Measurements from ENCODE around the gene SAC3D1. TPM values are rescaled to one million over a fixed set of nuclear protein-coding genes. Genes with fewer than 3 reads are reported as not detected.

The SAC3D1 gene
- total RNA-seq, 2 experiments from 2014 or later: 35.9 to 40.5 TPM

DNA sequence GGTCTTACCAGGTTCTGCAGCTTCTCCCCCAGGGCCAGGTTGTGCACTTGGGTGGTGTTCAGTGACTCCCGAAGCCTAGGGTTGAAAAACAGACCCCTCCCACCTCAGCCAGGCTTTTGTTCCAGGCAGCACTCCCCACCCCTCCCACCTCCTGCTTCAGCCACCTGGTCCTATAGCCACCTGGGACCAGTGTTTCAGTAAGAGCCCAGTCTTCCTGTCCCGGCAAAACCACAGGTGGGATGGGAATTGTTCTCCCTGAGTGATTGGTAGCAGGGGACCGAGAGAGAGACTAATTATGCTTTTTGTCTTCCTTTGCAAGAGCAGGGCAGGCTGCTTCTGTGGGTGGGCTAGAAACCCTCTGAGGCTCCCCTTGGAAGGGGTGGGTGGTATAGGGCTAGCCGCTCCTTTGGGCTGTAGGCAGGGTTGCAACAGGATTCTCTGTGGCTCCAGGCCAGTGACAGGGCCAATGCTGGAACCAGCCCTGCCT, 25.8 kb downstream of the SAC3D1 start:
- H3K9me3 Mint-ChIP-seq: no peaks in the 10 kb centered on the region
- peaks cover 1% of the 10 kb centered on the region for H3K4me1 Mint-ChIP-seq
- CTCF ChIA-PET: no interaction called here
- no peak overlapping the region for H3K4me3 Mint-ChIP-seq
- H3K27ac Mint-ChIP-seq: no peak overlapping the region
- no peaks in the 10 kb centered on the region for H3K36me3 Mint-ChIP-seq (ENCODE audit: low read depth)
- no peaks in the 10 kb centered on the region for H3K27me3 Mint-ChIP-seq
- no peak for DNase-seq
- POLR2A ChIA-PET: no interaction called here

DNA sequence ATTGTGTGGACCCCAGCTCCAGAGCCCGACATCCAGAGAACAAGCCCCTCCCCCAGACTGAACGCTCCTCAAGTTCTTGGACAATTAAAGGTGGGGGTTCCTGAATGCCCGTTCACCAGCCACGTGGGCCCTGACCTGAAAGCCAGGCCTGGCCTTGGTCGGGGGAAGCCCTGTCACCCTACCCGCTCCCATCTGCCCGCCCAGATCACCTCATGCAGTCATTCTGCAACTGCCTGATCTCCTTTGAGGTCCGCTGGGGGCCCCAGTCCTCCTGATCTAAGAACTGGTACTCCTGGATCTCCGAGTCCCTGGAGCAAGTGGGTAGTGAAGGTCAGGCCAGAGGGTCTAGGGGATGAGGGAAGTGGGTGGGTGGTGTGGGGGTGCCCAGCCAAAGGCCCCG, 26.4 kb downstream of the SAC3D1 start:
- no peaks in the 10 kb centered on the region for H3K27me3 Mint-ChIP-seq
- H3K4me3 Mint-ChIP-seq: no peak overlapping the region
- H3K4me1 Mint-ChIP-seq: peaks cover 1% of the 10 kb centered on the region
- no peaks in the 10 kb centered on the region for H3K36me3 Mint-ChIP-seq (ENCODE audit: low read depth)
- no peak overlapping the region for H3K27ac Mint-ChIP-seq
- H3K9me3 Mint-ChIP-seq: no peaks in the 10 kb centered on the region
- DNase-seq: no peak
- CTCF ChIA-PET: no interaction called here
- POLR2A ChIA-PET: no interaction called here

DNA sequence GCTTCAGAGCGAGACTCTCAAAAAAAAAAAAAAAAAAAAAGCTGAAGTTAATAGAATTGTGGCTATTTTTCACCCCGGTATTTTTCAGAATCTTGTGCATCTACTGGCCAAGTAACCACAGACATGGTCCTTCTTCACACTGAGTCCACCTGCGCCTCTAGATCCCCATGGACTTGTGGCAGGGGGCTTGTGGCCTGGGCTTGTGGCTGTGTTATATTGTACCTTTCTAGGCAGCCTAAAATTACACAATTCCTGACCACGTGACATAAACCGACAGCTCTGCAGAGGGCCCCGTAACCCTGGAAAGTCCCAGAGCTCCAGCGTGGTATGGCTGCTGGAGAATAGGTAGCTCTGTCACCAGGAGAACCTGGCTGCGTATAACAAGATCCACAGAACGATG, 28.2 kb downstream of the SAC3D1 start:
- no peak overlapping the region for H3K4me3 Mint-ChIP-seq

DNA sequence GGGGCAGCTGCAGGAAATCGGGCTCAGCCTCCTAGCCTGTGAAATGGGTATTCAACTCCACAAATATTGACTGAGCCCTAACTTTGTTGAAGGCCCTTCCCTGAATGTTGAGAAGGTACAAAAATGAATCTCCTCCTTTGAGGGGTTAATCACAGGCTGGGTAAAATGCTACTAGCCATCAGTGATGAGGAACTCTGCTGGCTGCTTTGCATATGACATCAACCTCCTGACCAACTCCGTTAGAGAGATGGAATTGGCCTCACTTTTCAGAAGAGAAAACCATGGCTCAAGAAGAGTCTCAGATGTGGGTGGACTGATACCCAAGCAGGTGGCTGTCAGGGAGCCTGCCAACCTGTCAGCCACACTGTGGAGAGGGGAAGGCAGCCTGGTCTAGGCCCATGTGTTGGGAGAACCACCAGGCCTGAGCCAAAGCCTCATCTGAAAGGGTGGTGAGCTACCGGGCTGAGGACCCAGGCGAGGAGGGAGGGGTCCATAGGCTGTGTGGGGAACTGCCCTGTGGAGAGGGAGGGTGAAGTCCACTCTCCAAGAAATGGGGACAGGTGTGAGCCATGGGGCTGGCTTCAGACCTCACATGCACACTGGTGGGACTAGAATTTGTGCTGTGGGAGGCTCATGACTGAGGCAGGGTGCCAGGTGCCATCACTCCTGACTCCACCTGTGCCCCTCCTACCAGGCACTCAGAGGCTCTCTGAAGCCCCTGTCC, 31.1 kb downstream of the SAC3D1 start:
- no peaks in the 10 kb centered on the region for H3K27me3 Mint-ChIP-seq
- H3K4me1 Mint-ChIP-seq: peaks cover 5% of the 10 kb centered on the region
- H3K27ac Mint-ChIP-seq: no peak overlapping the region
- POLR2A ChIA-PET: no interaction called here
- peaks cover 7% of the 10 kb centered on the region for H3K36me3 Mint-ChIP-seq (ENCODE audit: low read depth)
- CTCF ChIA-PET: interaction anchor here (0.6 to 1.6 kb wide), 5 partner anchors 8 to 45 kb away, joined by 3 to 4 read pairs (median 3); partner anchors contain the start of gene ZNHIT2
- no peak overlapping the region for H3K4me3 Mint-ChIP-seq
- no peaks in the 10 kb centered on the region for H3K9me3 Mint-ChIP-seq
- no peak for DNase-seq

More for the DNA sequence above, 28.2 kb downstream of the SAC3D1 start:
- Mint-ChIP-seq H3K27ac (no peak overlapping the region), H3K36me3 (ENCODE audit: low read depth) (no peaks in the 10 kb centered on the region), H3K4me1 (peaks cover 1% of the 10 kb centered on the region), H3K27me3 (no peaks in the 10 kb centered on the region), H3K9me3 (no peaks in the 10 kb centered on the region)
- ChIA-PET CTCF (interaction anchor here (1.1 to 1.5 kb wide), 2 partner anchors 44 to 73 kb away, joined by 3 read pairs; partner anchors contain the start of gene BATF2), POLR2A (no interaction called here)
- no peak for DNase-seq

DNA sequence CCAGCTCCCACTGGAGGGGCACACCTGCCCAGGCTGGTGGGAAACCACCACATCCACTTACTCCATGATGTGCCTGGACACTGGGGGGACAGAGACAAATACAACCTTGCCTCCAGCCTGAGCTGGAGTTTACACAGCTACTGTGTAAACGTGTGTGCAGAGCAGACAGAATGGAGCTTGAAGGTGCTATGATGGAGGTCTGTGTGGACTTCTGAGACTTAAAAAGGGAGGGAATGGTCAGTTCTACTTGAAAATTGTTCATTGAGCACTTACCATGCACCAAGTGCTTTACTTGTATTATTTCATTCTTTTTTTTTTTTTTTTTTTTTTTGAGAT, 31.6 kb downstream of the SAC3D1 start:
- Mint-ChIP-seq H3K9me3 (no peaks in the 10 kb centered on the region), H3K4me3 (no peak overlapping the region), H3K4me1 (peaks cover 9% of the 10 kb centered on the region), H3K27ac (no peak overlapping the region), H3K27me3 (no peaks in the 10 kb centered on the region), H3K36me3 (ENCODE audit: low read depth) (peaks cover 12% of the 10 kb centered on the region)
- no peak for DNase-seq
- ChIA-PET POLR2A (no interaction called here), CTCF (interaction anchor here (0.6 to 1.6 kb wide), 6 partner anchors 9 to 255 kb away, joined by 3 to 4 read pairs (median 3); partner anchors contain the start of gene ZNHIT2)

DNA sequence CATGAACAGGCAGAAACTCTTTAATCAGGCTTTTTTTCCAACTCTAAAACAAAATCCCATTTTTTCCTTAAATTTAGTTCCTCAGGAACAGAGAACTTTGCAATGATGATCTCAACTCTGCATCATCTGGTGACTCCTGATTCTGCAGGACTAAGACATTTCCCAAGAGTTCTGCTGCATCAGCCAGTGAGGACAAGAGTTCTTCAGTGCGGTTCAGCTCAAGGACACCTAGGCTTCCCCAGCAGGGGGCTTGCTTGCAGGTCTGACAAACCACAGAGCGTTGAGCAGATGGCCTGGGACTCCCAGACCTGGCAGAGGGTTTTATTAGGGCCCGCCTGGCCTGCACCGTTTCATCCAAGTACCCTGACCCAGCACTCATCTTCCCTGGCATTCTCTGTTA, 36.4 kb downstream of the SAC3D1 start:
- Mint-ChIP-seq H3K27ac (peak overlapping the region; percentile 50), H3K4me3 (no peak overlapping the region), H3K9me3 (no peaks in the 10 kb centered on the region), H3K36me3 (ENCODE audit: low read depth) (peaks cover 50% of the 10 kb centered on the region), H3K27me3 (no peaks in the 10 kb centered on the region), H3K4me1 (peaks cover 45% of the 10 kb centered on the region)
- ChIA-PET POLR2A (no interaction called here), CTCF (interaction anchor here (1.2 to 2.5 kb wide), 4 partner anchors 18 to 267 kb away, joined by 3 to 6 read pairs (median 4); partner anchors contain the start of gene MEN1)
- no peak for DNase-seq

DNA sequence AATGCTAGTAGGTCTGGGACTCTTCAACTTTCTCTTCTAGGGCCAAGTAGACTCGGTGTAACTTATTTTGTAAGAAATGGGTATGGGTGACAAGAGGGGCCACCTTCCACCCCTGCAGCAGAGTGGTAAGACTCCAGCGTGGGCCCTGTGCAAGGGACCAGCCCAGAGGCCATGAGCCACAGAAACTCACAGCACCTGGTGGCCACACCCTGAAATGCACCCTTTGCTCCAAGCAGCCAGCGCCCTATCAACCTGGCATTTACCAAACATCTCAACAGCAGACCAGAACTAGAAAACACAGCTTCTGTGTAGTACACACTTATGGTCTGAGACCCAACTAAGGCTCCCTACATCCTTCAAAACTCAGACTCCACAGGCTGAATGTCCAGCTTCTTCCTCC, 37.1 kb downstream of the SAC3D1 start:
- Mint-ChIP-seq H3K9me3 (no peaks in the 10 kb centered on the region), H3K27me3 (no peaks in the 10 kb centered on the region), H3K27ac (peak overlapping the region; percentile 91), H3K4me3 (no peak overlapping the region), H3K4me1 (peaks cover 52% of the 10 kb centered on the region), H3K36me3 (ENCODE audit: low read depth) (peaks cover 56% of the 10 kb centered on the region)
- CTCF ChIA-PET: interaction anchor here (1.4 to 1.7 kb wide), 4 partner anchors 16 to 267 kb away, joined by 3 to 5 read pairs (median 4); partner anchors contain the start of genes ARL2 and MEN1
- DNase-seq: peak; percentile 81
- POLR2A ChIA-PET: interaction anchor here (0.7 kb wide), 1 partner anchor 23 kb away, joined by 3 read pairs; no protein-coding TSS in a partner anchor

DNA sequence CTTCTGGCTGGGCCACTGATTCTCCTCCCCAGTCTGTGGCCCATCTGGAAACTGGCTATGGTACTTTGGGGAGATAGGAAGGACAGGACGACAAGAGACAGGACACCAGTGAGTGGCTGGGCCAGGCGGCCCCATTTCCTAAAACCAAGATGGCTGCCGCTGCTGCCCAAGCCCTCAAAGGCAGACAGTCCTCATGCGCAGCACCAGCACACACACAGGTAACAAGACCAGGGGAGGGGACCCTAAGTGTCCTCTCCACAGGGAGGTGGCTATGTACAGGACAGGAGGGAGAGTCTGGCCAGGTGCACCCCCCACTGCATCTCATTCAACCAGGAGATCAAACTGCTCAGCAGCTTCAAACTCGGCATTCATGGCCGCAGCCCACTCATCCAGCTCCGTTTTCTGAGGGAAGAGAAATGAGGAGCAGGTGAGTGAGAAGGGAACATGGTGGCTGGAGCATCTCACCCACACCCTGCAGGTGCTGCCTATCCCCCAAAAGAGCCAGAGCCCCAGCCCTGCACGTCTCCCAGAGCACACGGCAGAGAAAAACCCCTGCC, 37.9 kb downstream of the SAC3D1 start:
- no peak for DNase-seq
- Mint-ChIP-seq H3K27ac (peak overlapping the region; percentile 91), H3K4me1 (peaks cover 58% of the 10 kb centered on the region), H3K4me3 (no peak overlapping the region), H3K9me3 (no peaks in the 10 kb centered on the region), H3K36me3 (ENCODE audit: low read depth) (peaks cover 62% of the 10 kb centered on the region), H3K27me3 (no peaks in the 10 kb centered on the region)
- POLR2A ChIA-PET: no interaction called here
- CTCF ChIA-PET: interaction anchor here (0.6 to 5.0 kb wide), 6 partner anchors 15 to 268 kb away, joined by 3 to 24 read pairs (median 4); partner anchors contain the start of genes ARL2, MEN1 and TM7SF2

DNA sequence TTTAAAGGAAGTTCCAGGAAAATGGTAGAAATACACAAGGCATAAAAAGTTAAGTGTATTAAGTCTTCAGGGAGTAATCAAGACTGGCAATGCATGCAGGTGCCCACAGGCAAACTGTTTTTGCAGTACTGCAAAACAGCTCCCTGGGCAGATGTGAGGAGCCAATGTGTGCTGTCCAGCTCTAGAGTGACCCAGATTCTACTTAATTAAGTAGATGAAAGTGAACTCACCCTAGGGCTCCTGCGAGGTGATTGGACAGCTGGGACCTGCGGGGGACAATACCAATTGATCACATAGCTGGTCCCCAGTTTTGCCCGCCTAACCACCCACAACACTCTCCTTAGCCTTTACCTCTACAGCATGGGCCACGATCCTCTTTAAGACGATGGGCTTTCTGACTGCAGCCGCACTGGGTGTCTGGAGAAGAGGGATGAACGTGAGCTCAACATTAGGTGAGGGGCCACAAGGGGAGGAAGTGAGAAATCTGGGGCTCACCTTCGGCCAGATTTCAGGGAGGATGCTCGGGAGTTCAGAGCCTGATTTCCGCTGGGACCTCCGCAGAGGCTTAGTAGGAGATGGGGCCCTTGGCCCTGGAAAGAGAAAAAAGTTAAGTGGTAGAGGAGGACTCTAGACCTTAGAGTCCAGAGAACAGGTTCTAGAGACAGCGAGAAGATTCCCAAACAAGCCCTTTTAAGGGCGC, 42.3 kb downstream of the SAC3D1 start:
- CTCF ChIA-PET: interaction anchor here (0.5 to 5.0 kb wide), 10 partner anchors 11 to 239 kb away, joined by 3 to 24 read pairs (median 4); partner anchors contain the start of genes ARL2, TM7SF2 and ZNHIT2
- POLR2A ChIA-PET: interaction anchor here (0.7 kb wide), 1 partner anchor 417 kb away, joined by 3 read pairs; no protein-coding TSS in a partner anchor
- peak; percentile 17 for DNase-seq
- Mint-ChIP-seq H3K4me3 (peak overlapping the region; percentile 98), H3K36me3 (ENCODE audit: low read depth) (peaks cover 53% of the 10 kb centered on the region), H3K4me1 (peaks cover 59% of the 10 kb centered on the region), H3K27ac (peak overlapping the region; percentile 99), H3K9me3 (no peaks in the 10 kb centered on the region), H3K27me3 (no peaks in the 10 kb centered on the region)

DNA sequence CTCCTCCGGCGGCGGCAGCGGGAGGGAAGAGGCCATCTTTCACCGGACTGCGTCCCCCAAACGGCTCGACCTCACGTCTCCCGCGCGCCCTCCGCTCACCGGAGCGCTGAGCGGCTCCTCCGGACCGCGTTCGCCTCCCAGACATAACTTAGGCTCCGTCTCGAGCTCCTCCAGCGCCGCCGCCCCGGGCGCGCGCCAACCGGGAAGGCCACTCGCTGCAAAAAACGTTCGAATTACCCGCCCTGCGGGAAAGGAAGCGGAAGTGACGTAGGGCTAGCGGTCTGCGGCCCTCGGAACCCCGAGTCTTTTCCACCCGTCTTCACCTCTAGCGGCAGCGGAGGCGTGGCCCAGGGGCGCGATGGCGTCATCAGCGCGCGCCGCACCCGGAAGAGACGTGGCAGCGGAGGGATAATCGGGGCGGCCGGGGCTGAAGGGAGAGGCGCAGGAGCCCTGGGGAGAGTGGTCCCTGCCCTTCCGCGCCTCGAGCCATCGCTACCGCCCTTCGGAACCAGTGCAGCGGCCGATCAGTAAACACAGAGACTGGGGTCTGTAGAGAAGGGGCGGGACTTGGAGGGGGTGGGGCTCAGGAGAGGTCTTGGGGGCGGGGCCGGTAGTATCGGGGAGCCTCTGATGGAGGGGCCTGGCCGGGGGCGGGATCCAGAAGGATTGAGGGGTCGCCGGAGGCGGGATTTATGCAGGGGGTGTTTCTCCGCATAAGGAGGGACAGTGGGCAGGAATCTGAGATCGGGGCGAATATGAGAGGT, 43.0 kb downstream of the SAC3D1 start, which contains the start of the genes CDCA5 and ZFPL1:
Gene CDCA5, minus strand, starts transcription at position 207 of the 764 bp plus-strand sequence. Its CDS starts 62 bp downstream, at position 145.
Gene ZFPL1, plus strand, starts transcription at position 389 of the 764 bp plus-strand sequence. CDS start 477 bp downstream, outside the sequence.
- Mint-ChIP-seq H3K36me3 (ENCODE audit: low read depth) (peaks cover 45% of the 10 kb centered on the region), H3K9me3 (no peaks in the 10 kb centered on the region), H3K4me1 (peaks cover 51% of the 10 kb centered on the region), H3K27ac (peak within 1 kb of the TSS; percentile 99), H3K27me3 (no peaks in the 10 kb centered on the region), H3K4me3 (peak within 1 kb of the TSS; percentile 98)
- ChIA-PET POLR2A (no interaction called here), CTCF (interaction anchor here (0.7 to 5.0 kb wide), 6 partner anchors 11 to 69 kb away, joined by 3 to 24 read pairs (median 4); partner anchors contain the start of genes ARL2, TM7SF2 and ZNHIT2)
- DNase-seq: peak; percentile 97

DNA sequence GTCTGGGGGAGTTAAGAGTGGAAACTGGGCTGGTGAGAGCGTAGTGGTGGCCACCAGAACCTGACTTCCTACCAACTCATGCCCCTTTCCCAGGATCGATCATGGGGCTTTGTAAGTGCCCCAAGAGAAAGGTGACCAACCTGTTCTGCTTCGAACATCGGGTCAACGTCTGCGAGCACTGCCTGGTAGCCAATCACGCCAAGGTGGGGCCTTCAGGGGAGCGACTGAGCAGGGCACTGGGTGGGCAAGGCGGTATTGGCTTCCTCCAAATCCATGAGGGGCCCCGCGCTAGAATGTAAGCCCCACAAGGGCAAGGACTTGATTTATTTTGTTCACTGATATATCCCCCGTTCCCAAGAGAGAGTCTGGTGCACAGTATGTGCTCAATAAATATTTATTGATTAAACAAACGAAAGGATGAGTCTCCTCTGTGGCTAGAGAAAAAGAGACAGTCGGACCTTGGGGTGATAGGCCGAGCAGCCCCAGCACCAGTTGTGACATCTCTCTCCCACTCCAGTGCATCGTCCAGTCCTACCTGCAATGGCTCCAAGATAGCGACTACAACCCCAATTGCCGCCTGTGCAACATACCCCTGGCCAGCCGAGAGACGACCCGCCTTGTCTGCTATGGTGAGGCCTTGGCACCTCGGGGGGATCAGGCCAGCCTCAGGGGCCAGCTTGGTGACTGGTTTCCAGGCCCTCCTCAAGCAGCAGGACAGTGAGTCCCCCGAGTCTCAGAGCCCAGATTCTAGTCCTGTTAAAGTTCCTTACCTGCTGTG, 43.8 kb downstream of the SAC3D1 start:
- Mint-ChIP-seq H3K4me1 (peaks cover 49% of the 10 kb centered on the region), H3K27ac (peak overlapping the region; percentile 99)
- CTCF ChIA-PET: interaction anchor here (0.9 to 2.5 kb wide), 5 partner anchors 10 to 71 kb away, joined by 3 to 8 read pairs (median 4); partner anchors contain the start of genes ARL2, FAU, MRPL49 and TM7SF2

More for the DNA sequence above, 43.8 kb downstream of the SAC3D1 start:
- DNase-seq: no peak
- POLR2A ChIA-PET: interaction anchor here (0.6 kb wide), 1 partner anchor 8 kb away, joined by 4 read pairs; no protein-coding TSS in a partner anchor
- Mint-ChIP-seq H3K36me3 (ENCODE audit: low read depth) (peaks cover 48% of the 10 kb centered on the region), H3K27me3 (no peaks in the 10 kb centered on the region), H3K9me3 (no peaks in the 10 kb centered on the region), H3K4me3 (peak overlapping the region; percentile 98)
